ENCODE measurements around the gene LRRC47. TPM values are rescaled to one million over a fixed set of nuclear protein-coding genes. Genes with fewer than 3 reads are reported as not detected.
A peak's percentile ranks its signal among the peaks of the same experiment; 100 is the strongest.

The LRRC47 gene
- total RNA-seq, result 54.0 TPM

GRCh38 chr1:3796215-3797061 is at the start of gene LRRC47:
TSS of gene LRRC47 (minus strand) at chr1:3796498. CDS start at chr1:3796476, 22 bp downstream.
- peak; percentile 94 for DNase-seq (ENCODE audit: low spot score)

- DNase-seq (ENCODE audit: low spot score), result no peak
Measured at GRCh38 chr1:3842912-3843311, 46.6 kb upstream of the LRRC47 start.

GRCh38 chr1:3841491-3841890 is 45.2 kb upstream of the LRRC47 start:
- no peak for DNase-seq (ENCODE audit: low spot score)

GRCh38 chr1:3838788-3839187 is 42.5 kb upstream of the LRRC47 start:
- no peak for DNase-seq (ENCODE audit: low spot score)

- no peak for DNase-seq (ENCODE audit: low spot score)
Measured at GRCh38 chr1:3837685-3838084, 41.4 kb upstream of the LRRC47 start.

- DNase-seq (ENCODE audit: low spot score), result no peak
Measured at GRCh38 chr1:3837200-3837599, 40.9 kb upstream of the LRRC47 start.

- DNase-seq (ENCODE audit: low spot score), result no peak
Measured at GRCh38 chr1:3836421-3836820, 40.1 kb upstream of the LRRC47 start.

GRCh38 chr1:3834701-3835100 is 38.4 kb upstream of the LRRC47 start:
- no peak for DNase-seq (ENCODE audit: low spot score)

GRCh38 chr1:3831689-3832088 is 35.4 kb upstream of the LRRC47 start:
- no peak for DNase-seq (ENCODE audit: low spot score)

GRCh38 chr1:3828391-3828790 is 32.1 kb upstream of the LRRC47 start:
- DNase-seq (ENCODE audit: low spot score), result no peak

GRCh38 chr1:3827813-3828307 is 31.6 kb upstream of the LRRC47 start:
- DNase-seq (ENCODE audit: low spot score), result no peak

GRCh38 chr1:3825356-3825755 is 29.1 kb upstream of the LRRC47 start:
- no peak for DNase-seq (ENCODE audit: low spot score)

GRCh38 chr1:3824650-3825049 is 28.4 kb upstream of the LRRC47 start:
- no peak for DNase-seq (ENCODE audit: low spot score)

GRCh38 chr1:3822421-3822820 is 26.1 kb upstream of the LRRC47 start:
- no peak for DNase-seq (ENCODE audit: low spot score)

- no peak for DNase-seq (ENCODE audit: low spot score)
Measured at GRCh38 chr1:3821908-3822307, 25.6 kb upstream of the LRRC47 start.

- no peak for DNase-seq (ENCODE audit: low spot score)
Measured at GRCh38 chr1:3821447-3821846, 25.1 kb upstream of the LRRC47 start.

GRCh38 chr1:3821004-3821403 is 24.7 kb upstream of the LRRC47 start:
- DNase-seq (ENCODE audit: low spot score), result no peak

GRCh38 chr1:3820316-3820715 is 24.0 kb upstream of the LRRC47 start:
- no peak for DNase-seq (ENCODE audit: low spot score)

GRCh38 chr1:3819771-3820200 is 23.5 kb upstream of the LRRC47 start:
- DNase-seq (ENCODE audit: low spot score), result no peak

GRCh38 chr1:3817821-3818597 is 21.7 kb upstream of the LRRC47 start:
- no peak for DNase-seq (ENCODE audit: low spot score)

- DNase-seq (ENCODE audit: low spot score), result no peak
Measured at GRCh38 chr1:3817138-3817740, 20.9 kb upstream of the LRRC47 start.

Measured in ureter (tissue), 1 donor.